ENCODE measurements around the gene GPRC5B. TPM values are rescaled to one million over a fixed set of nuclear protein-coding genes. Genes with fewer than 3 reads are reported as not detected.
A peak's percentile ranks its signal among the peaks of the same experiment; 100 is the strongest.

GPRC5B gene
- polyA plus RNA-seq, 5 donors: 32.9 to 47.6 (median 37.7) TPM

DNA sequence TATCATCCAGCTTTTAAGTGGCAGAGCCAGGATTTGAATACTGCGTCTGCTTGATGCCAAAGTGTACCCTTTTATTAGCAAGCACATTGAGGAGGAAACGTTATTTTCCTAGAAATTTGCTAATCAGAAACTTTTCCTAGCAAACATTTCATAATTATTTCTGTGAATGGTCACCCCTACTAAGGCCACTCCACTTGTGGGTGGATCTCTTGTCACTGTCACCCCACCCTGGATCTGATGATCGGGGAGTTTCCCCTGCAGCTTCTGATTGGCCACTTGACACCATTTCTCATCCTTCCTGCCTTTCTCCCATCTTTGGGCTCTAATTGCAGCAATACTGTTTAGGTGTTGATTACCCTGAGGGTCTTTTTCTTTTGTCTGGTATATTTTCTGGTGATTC is 35.9 kb downstream of the GPRC5B start:
- DNase-seq: no peak

GRCh38 chr16:19846436-19846835 is 38.2 kb downstream of the GPRC5B start:
- DNase-seq: no peak

DNA sequence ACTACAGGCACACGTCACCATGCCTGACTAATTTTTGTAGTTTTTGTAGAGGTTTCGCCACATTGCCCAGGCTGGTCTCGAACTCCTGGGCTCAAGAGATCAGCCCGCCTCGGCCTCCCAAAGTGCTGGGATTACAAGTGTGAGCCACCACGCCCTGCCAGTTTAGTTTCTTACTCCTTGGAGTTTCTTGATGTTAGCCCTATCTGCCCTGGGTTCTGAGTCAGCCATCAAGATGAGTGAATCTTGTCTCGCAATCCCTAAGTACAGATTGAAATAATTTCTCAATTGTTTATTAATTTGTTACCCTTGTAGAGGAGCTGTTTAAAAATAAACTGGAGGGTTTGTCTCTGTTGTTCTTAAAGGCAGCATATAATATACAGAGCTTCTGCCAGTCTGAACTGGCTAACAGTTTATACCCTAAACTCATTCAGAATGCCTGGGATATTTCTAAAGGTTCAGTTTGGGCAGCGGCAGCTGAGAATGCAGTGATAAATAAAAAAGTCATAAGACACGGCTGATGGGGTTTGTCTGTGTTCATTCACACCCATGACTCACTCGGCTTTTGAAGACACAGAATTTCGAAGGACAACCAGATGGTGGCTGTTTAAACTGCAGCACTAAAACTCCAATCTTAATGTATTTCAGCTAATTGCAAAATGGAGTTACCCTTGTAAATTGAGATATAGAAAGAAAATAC is 39.6 kb downstream of the GPRC5B start:
- DNase-seq: no peak

DNA sequence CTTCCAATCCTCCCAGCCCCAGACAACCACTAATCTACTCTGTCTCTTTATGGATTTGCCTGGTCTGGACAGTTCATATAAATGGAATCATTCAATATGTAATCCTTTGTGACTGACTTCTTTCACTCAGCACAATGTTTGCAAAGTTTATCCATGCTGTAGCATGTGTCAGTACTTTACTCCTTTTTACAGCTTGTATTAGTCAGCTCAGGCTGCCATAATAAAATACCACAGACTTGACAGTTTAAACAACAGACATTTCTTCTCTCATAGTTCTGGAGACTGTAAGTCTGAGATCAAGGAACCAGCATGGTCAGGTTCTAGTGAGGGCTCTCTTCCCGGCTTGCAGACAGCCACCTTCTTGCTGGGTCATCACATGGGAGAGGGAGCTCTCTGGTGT is 41.3 kb downstream of the GPRC5B start:
- DNase-seq: no peak

- no peak for DNase-seq
Measured at GRCh38 chr16:19842426-19843157, 42.1 kb downstream of the GPRC5B start.

DNA sequence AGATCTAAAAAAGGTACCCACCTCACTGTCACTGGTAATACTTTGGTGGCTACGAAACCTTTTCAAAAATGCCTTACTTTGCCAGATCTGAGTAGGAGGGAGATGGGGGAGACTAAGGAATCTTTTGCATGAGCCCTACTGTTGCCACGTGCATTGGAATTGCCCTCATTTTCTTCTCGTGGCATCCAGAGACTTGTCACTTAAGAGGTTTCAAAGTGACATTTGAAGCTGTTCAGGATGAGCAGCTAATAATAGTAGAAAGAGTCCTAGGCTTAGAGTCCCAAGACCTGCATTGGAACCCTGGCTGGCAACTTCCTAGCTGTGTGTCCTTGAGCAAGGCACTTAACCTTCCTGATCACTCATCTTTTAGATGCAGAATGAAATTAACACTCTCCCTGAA is 43.5 kb downstream of the GPRC5B start:
- no peak for DNase-seq

DNA sequence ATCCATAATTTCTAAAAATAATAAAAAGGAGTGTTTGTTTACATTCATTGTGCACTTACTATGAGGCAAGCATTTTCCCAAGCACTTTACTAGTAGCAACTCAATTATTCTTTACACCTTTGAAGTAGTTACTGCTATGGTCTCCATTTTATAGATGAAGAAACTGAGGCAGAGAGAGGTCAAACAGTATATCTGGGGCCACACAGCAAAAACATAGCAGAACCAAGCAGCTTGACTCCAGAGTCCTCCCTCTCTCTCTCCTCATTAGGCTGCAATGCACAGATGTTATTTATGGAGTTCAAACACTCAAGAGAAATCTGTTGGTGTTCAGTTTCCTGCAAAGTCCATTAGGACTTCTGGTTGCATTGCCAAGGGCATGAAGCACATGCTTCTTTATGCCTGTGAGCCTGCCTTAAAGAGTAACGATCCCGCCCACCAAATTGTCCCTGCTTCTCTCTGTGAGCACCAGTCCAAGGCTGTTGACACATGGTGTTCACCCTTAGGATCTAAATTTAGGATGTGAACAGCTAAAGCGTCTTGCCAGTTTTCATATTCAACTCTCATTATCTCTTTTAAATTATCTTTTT is 44.0 kb downstream of the GPRC5B start:
- DNase-seq: peak; percentile 24 to 39

DNA sequence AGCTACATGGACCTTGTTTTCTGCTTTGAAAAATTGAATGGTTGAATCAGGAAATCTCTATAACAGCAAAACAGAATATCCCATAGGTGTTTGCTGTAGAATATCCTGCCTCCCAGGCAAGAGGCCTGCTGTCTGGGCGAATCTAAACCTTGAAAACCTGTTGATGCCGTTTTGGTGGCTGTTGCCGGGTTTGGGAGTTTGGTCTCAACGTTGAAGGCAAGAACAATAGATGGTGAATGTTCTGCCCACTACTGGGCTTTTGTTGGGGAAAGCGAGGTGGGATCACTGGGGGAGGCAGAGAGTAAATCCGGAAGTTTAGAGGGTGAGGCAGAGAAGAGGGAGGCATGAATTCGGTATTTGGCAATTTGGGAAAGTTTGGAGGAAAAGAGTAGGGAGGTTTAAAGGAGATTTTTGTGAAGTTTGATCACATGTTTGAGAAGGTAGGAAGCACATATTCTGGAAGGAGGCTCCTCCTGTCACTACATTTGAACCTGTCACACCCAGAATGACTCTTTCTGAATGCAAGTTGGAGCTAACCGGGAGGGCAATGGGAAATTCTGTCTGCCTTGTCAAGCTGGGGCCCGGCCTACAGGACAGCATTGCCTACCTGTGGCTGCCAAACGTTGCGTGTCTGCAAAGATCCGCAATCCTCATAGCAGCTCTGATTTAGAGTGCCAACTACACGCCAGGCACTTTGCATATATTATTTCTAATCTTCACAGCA is 46.5 kb downstream of the GPRC5B start:
- DNase-seq: no peak

- DNase-seq: no peak
Measured at GRCh38 chr16:19837331-19837980, 47.2 kb downstream of the GPRC5B start.

GRCh38 chr16:19835968-19836421 is 48.7 kb downstream of the GPRC5B start:
- DNase-seq: no peak

- no peak for DNase-seq
Measured at GRCh38 chr16:19835196-19835595, 49.5 kb downstream of the GPRC5B start.

DNA sequence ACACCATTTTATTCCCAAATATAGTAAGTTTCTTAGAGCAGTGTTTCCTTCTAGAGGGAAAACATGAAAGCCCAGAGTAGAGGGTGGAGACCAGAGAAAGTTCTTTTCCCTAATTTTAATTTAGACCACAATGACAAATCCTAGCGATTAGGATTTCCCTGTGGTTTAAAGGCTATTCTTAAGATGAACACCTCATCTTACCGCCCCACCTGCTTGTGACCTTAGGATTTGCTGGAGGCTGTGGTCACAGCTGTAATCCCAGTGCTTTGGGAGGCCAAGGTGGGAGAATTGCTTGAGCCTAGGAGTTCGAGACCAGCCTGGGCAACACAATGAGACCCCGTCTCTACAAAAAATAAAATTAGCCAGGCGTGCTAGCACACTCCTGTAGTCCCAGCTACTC is 51.1 kb downstream of the GPRC5B start:
- DNase-seq: no peak

DNA sequence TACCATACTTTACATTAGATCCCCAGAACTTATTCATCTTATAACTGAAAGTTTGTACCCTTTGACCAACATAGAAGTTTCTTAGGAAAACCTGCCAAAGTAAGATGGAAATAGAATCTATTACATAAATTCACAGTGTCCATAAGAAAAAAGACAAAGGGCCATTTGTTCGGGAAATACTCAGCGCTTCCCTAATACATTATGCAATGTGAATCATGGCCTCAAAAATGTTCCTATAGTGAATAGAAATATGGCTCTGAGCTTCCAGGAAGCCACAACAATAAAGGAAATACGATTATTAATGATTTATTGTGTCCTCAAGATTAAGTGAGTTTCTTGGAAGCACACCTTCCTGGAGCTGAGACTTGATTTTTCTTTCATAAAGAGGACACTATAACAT is 51.5 kb downstream of the GPRC5B start:
- DNase-seq: no peak

- no peak for DNase-seq
Measured at GRCh38 chr16:19831678-19832077, 53.0 kb downstream of the GPRC5B start.

GRCh38 chr16:19830902-19831560 is 53.6 kb downstream of the GPRC5B start:
- DNase-seq: no peak

DNA sequence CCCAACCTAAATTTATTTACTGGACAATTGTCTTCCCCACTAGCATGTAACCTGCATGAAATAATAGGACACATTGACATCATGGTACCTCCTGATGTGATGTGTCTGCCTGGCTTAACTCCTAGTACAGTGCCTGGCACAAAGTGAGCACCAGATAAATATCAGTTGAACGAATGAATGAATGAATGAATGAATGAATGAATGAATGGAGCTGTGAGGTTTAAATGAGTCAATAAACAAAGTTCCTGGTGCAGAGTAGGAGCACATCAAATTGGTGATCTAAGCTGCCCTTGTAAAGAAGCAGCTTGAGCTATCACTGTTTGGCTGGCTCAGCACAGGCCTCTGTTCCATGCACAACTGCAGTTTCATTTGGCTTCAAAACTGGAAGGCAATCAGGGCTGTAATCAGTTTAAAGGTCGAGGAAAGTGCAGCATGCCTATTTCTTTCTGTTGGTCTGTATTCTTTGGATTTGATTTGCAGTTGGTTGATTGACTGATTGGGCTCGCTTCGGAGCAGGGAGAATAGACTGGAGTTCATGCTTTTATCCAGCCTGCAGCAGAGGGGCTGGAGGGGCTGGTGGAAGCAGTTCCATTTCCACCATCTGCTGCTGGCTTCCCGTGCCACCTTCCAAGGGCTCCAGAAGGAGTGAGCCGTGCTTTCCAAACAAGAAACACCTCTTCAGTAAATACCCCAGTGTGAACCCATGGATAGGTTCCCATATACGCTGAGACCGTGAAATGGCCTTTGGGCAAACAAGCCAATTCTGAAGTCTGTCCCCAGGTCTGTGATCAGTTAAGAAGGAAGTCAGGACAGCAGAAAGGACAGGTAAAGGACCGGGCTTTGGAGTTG is 54.6 kb downstream of the GPRC5B start:
- no peak for DNase-seq

- no peak for DNase-seq
Measured at GRCh38 chr16:19824216-19824615, 60.4 kb downstream of the GPRC5B start.

DNA sequence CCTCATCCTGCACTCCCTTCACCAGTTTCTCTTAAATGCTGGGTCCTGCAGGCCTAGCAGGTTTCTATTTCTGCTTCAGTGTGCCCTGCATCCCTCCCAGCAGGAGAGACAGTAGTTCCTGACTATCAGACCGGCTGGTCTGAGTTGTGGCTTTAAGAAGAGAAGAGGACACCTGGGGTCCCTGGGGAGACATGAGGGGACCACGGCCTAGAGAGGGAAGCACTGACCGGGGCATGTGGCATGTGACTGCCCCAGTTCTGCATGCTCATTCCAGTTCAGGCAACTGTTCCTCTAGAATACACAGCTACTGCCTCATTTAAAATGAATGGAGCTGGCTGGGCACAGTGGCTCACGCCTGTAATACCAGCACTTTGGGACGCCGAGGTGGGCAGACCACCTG is 61.3 kb downstream of the GPRC5B start:
- DNase-seq: no peak

GRCh38 chr16:19822533-19822932 is 62.1 kb downstream of the GPRC5B start:
- DNase-seq: peak in 1 of 2 donors; percentile 36

- no peak for DNase-seq
Measured at GRCh38 chr16:19817875-19818274, 66.8 kb downstream of the GPRC5B start.

Data from right lung (tissue), 5 donors.